Hematopoietic multipotent progenitor cell (in vitro differentiated cells): ENCODE data around the gene SBNO1. TPM values are rescaled to one million over a fixed set of nuclear protein-coding genes. Genes with fewer than 3 reads are reported as not detected.

ENCODE experiments used
- DNase-seq, 3 donors: peaks; one replicate each; pipeline ENCODE4 v3.0.0-alpha.2; 2011 to 2015; ENCODE audit warnings: low read depth in 2 of 3, low spot score in 2 of 3
- total RNA-seq: library from RNA; depleted of rRNA; stranded (reverse); fragments of >200 nt; gene quantifications from one replicate; pipeline ENCODE4 v1.2.3, GENCODE V29; 2012

The SBNO1 gene
- total RNA-seq, 1 donor, result 11.8 TPM

GRCh38 chr12:123278101-123278627 is 86.5 kb downstream of the SBNO1 start:
- DNase-seq, result peak in 2 of 3 donors; percentile 62 to 92

- DNase-seq, result no peak
These were observed 91.5 kb downstream of the SBNO1 start for GRCh38 chr12:123273166-123273565.

GRCh38 chr12:123271001-123271668 is 93.5 kb downstream of the SBNO1 start:
- peak in 2 of 3 donors; percentile 75 to 79 for DNase-seq

- no peak for DNase-seq
These were observed 94.2 kb downstream of the SBNO1 start for GRCh38 chr12:123270214-123271000.

- DNase-seq, result no peak
These were observed 94.8 kb downstream of the SBNO1 start for GRCh38 chr12:123269896-123270213.

- DNase-seq, result peak in 2 of 3 donors; percentile 90 to 95
These were observed 95.2 kb downstream of the SBNO1 start for GRCh38 chr12:123269395-123269892.

- no peak for DNase-seq
These were observed 95.8 kb downstream of the SBNO1 start for GRCh38 chr12:123268850-123269249.

- DNase-seq, result peak in 2 of 3 donors; percentile 86 to 96
These were observed 96.4 kb downstream of the SBNO1 start for GRCh38 chr12:123267991-123268843.

GRCh38 chr12:123267335-123267920 is 97.2 kb downstream of the SBNO1 start:
- no peak for DNase-seq

- no peak for DNase-seq
These were observed 97.9 kb downstream of the SBNO1 start for GRCh38 chr12:123266679-123267277.

GRCh38 chr12:123265851-123266678 is 98.6 kb downstream of the SBNO1 start:
- DNase-seq, result no peak

GRCh38 chr12:123264642-123265041 is 100.0 kb downstream of the SBNO1 start:
- peak in 2 of 3 donors; percentile 53 to 61 for DNase-seq

GRCh38 chr12:123263196-123263817 is 101.3 kb downstream of the SBNO1 start:
- no peak for DNase-seq

GRCh38 chr12:123261196-123261595 is 103.5 kb downstream of the SBNO1 start:
- DNase-seq, result no peak

- DNase-seq, result no peak
These were observed 104.6 kb downstream of the SBNO1 start for GRCh38 chr12:123260081-123260480.

- DNase-seq, result no peak
These were observed 106.1 kb downstream of the SBNO1 start for GRCh38 chr12:123258593-123258992.

GRCh38 chr12:123254853-123255446 is 109.7 kb downstream of the SBNO1 start:
- DNase-seq, result no peak
